Activated naive CD8-positive, alpha-beta T cell treated with anti-CD3 and anti-CD28 coated beads, Interleukin-2, amount 50 U/mL, for 24 hours (primary cell): ENCODE data around the gene NTSR2.

ENCODE experiments used
- ATAC-seq: fragments of 150-1000 bp; cut with Tn5 transposase; one replicate; pipeline ENCODE4 v1.10.0; 2021
- DNase-seq: peaks from one replicate; pipeline ENCODE4 v3.0.0; 2021
- H3K27ac Mint-ChIP-seq: one replicate; pipeline ENCODE4 v1.8.0; 2021; ENCODE audit warnings: mild to moderate bottlenecking, mixed read lengths
- H3K27me3 Mint-ChIP-seq: one replicate; pipeline ENCODE4 v1.8.0; 2021; ENCODE audit warnings: mixed read lengths
- H3K36me3 Mint-ChIP-seq: one replicate; pipeline ENCODE4 v1.8.0; 2021; ENCODE audit warnings: low read depth, mixed read lengths
- H3K4me1 Mint-ChIP-seq: one replicate; pipeline ENCODE4 v1.8.0; 2021; ENCODE audit warnings: mixed read lengths
- H3K4me3 Mint-ChIP-seq: one replicate; pipeline ENCODE4 v1.8.0; 2021; ENCODE audit warnings: mild to moderate bottlenecking, moderate library complexity, mixed read lengths
- H3K9me3 Mint-ChIP-seq: one replicate; pipeline ENCODE4 v1.8.0; 2021; ENCODE audit warnings: mixed read lengths

NTSR2 gene

GRCh38 chr2:11622611-11623010 lies 47.4 kb downstream of the NTSR2 start:
- H3K4me1 Mint-ChIP-seq: no peaks in the 10 kb centered on the region
- DNase-seq (no peak), ATAC-seq (no peak)
- H3K9me3 Mint-ChIP-seq: peaks cover 3% of the 10 kb centered on the region
- H3K27ac Mint-ChIP-seq: no peak overlapping the region
- no peak overlapping the region for H3K4me3 Mint-ChIP-seq
- H3K27me3 Mint-ChIP-seq: no peaks in the 10 kb centered on the region
- no peaks in the 10 kb centered on the region for H3K36me3 Mint-ChIP-seq

- no peaks in the 10 kb centered on the region for H3K9me3 Mint-ChIP-seq
- H3K4me1 Mint-ChIP-seq: no peaks in the 10 kb centered on the region
- no peak overlapping the region for H3K27ac Mint-ChIP-seq
- H3K4me3 Mint-ChIP-seq: no peak overlapping the region
- ATAC-seq: no peak
- no peak for DNase-seq
- H3K27me3 Mint-ChIP-seq: no peaks in the 10 kb centered on the region
- no peaks in the 10 kb centered on the region for H3K36me3 Mint-ChIP-seq
Observed at GRCh38 chr2:11621410-11621809, 48.6 kb downstream of the NTSR2 start.

- DNase-seq (no peak), ATAC-seq (no peak)
- H3K27me3 Mint-ChIP-seq: no peaks in the 10 kb centered on the region
- H3K4me1 Mint-ChIP-seq: no peaks in the 10 kb centered on the region
- H3K36me3 Mint-ChIP-seq: no peaks in the 10 kb centered on the region
- no peak overlapping the region for H3K4me3 Mint-ChIP-seq
- H3K27ac Mint-ChIP-seq: no peak overlapping the region
- no peaks in the 10 kb centered on the region for H3K9me3 Mint-ChIP-seq
Observed at GRCh38 chr2:11618708-11619062, 51.3 kb downstream of the NTSR2 start.

GRCh38 chr2:11617984-11618707 lies 51.8 kb downstream of the NTSR2 start:
- no peaks in the 10 kb centered on the region for H3K36me3 Mint-ChIP-seq
- no peaks in the 10 kb centered on the region for H3K27me3 Mint-ChIP-seq
- no peaks in the 10 kb centered on the region for H3K9me3 Mint-ChIP-seq
- no peak overlapping the region for H3K4me3 Mint-ChIP-seq
- DNase-seq (no peak), ATAC-seq (peak; percentile 29)
- H3K4me1 Mint-ChIP-seq: no peaks in the 10 kb centered on the region
- no peak overlapping the region for H3K27ac Mint-ChIP-seq

- no peaks in the 10 kb centered on the region for H3K27me3 Mint-ChIP-seq
- DNase-seq (no peak), ATAC-seq (peak; percentile 25)
- no peaks in the 10 kb centered on the region for H3K4me1 Mint-ChIP-seq
- H3K9me3 Mint-ChIP-seq: no peaks in the 10 kb centered on the region
- no peak overlapping the region for H3K27ac Mint-ChIP-seq
- H3K36me3 Mint-ChIP-seq: no peaks in the 10 kb centered on the region
- no peak overlapping the region for H3K4me3 Mint-ChIP-seq
Observed at GRCh38 chr2:11617527-11617926, 52.5 kb downstream of the NTSR2 start.

- H3K4me3 Mint-ChIP-seq: no peak overlapping the region
- no peaks in the 10 kb centered on the region for H3K36me3 Mint-ChIP-seq
- DNase-seq: no peak
Observed at GRCh38 chr2:11616851-11617415, 53.1 kb downstream of the NTSR2 start.

GRCh38 chr2:11616097-11616687 lies 53.8 kb downstream of the NTSR2 start:
- no peak overlapping the region for H3K4me3 Mint-ChIP-seq
- no peak for DNase-seq
- H3K4me1 Mint-ChIP-seq: no peaks in the 10 kb centered on the region
- H3K36me3 Mint-ChIP-seq: no peaks in the 10 kb centered on the region
- no peak overlapping the region for H3K27ac Mint-ChIP-seq
- no peaks in the 10 kb centered on the region for H3K27me3 Mint-ChIP-seq
- H3K9me3 Mint-ChIP-seq: no peaks in the 10 kb centered on the region
- no peak for ATAC-seq

More at GRCh38 chr2:11616851-11617415, 53.1 kb downstream of the NTSR2 start:
- Mint-ChIP-seq H3K9me3 (no peaks in the 10 kb centered on the region), H3K27me3 (no peaks in the 10 kb centered on the region), H3K27ac (no peak overlapping the region), H3K4me1 (no peaks in the 10 kb centered on the region)
- ATAC-seq: no peak

GRCh38 chr2:11615209-11615608 lies 54.8 kb downstream of the NTSR2 start:
- H3K27me3 Mint-ChIP-seq: no peaks in the 10 kb centered on the region
- no peaks in the 10 kb centered on the region for H3K4me1 Mint-ChIP-seq
- H3K36me3 Mint-ChIP-seq: no peaks in the 10 kb centered on the region
- H3K4me3 Mint-ChIP-seq: no peak overlapping the region
- no peaks in the 10 kb centered on the region for H3K9me3 Mint-ChIP-seq
- H3K27ac Mint-ChIP-seq: no peak overlapping the region
- ATAC-seq (no peak), DNase-seq (no peak)

GRCh38 chr2:11613297-11613696 lies 56.7 kb downstream of the NTSR2 start:
- no peaks in the 10 kb centered on the region for H3K4me1 Mint-ChIP-seq

GRCh38 chr2:11612553-11613215 lies 57.3 kb downstream of the NTSR2 start:
- Mint-ChIP-seq H3K9me3 (no peaks in the 10 kb centered on the region), H3K4me3 (no peak overlapping the region), H3K36me3 (no peaks in the 10 kb centered on the region), H3K27me3 (no peaks in the 10 kb centered on the region), H3K4me1 (no peaks in the 10 kb centered on the region), H3K27ac (no peak overlapping the region)
- ATAC-seq (no peak), DNase-seq (no peak)

More at GRCh38 chr2:11613297-11613696, 56.7 kb downstream of the NTSR2 start:
- Mint-ChIP-seq H3K27me3 (no peaks in the 10 kb centered on the region), H3K27ac (no peak overlapping the region), H3K4me3 (no peak overlapping the region), H3K36me3 (no peaks in the 10 kb centered on the region), H3K9me3 (no peaks in the 10 kb centered on the region)
- DNase-seq: no peak
- no peak for ATAC-seq

- Mint-ChIP-seq H3K27ac (no peak overlapping the region), H3K36me3 (no peaks in the 10 kb centered on the region), H3K27me3 (no peaks in the 10 kb centered on the region), H3K9me3 (no peaks in the 10 kb centered on the region), H3K4me3 (no peak overlapping the region), H3K4me1 (no peaks in the 10 kb centered on the region)
- no peak for DNase-seq
- no peak for ATAC-seq
Observed at GRCh38 chr2:11611251-11611650, 58.7 kb downstream of the NTSR2 start.

- Mint-ChIP-seq H3K9me3 (no peaks in the 10 kb centered on the region), H3K27ac (no peak overlapping the region), H3K4me1 (no peaks in the 10 kb centered on the region), H3K27me3 (no peaks in the 10 kb centered on the region), H3K4me3 (no peak overlapping the region), H3K36me3 (no peaks in the 10 kb centered on the region)
- DNase-seq (no peak), ATAC-seq (no peak)
Observed at GRCh38 chr2:11610624-11611242, 59.3 kb downstream of the NTSR2 start.
